ENCODE data around the gene SH2D6.
"Not testable (repeated sequence)": the region's sequence is repeated elsewhere in the genome, so short reads cannot be mapped to it uniquely, and the experiment has no call there.

SH2D6 gene

GRCh38 chr2:85476624-85477023 lies 58.1 kb downstream of the SH2D6 start:
- no peak overlapping the region for H3K9ac ChIP-seq (ENCODE audit: low read length)
- no peaks in the 10 kb centered on the region for H3K36me3 ChIP-seq (ENCODE audit: control insufficient read depth, insufficient read depth, low read length)
- no peak overlapping the region for H3K4me3 ChIP-seq (ENCODE audit: low read length)
- H2BK120ac ChIP-seq (ENCODE audit: low read depth, low read length): no peak overlapping the region
- no peaks in the 10 kb centered on the region for H3K27me3 ChIP-seq (ENCODE audit: insufficient read depth, low read length, poor library complexity)
- H3K27ac ChIP-seq (ENCODE audit: low read depth, low read length): no peak overlapping the region
- no CpG with 5 or more reads among the region's 1 CpG for WGBS (ENCODE audit: extremely low coverage, insufficient coverage, low lambda C conversion rate)
- H3K23ac ChIP-seq (ENCODE audit: low read length): no peak overlapping the region
- H3K4me2 ChIP-seq (ENCODE audit: low read length): no peak overlapping the region
- H4K8ac ChIP-seq (ENCODE audit: low read depth, low read length): no peak overlapping the region
- no peak overlapping the region for H3K4ac ChIP-seq (ENCODE audit: low read depth, low read length)
- H2AK5ac ChIP-seq (ENCODE audit: low read length): no peak overlapping the region
- no peak overlapping the region for H3K18ac ChIP-seq (ENCODE audit: low read length)
- no peak for DNase-seq
- no peak overlapping the region for H3K56ac ChIP-seq (ENCODE audit: low read length)
- H3K79me2 ChIP-seq (ENCODE audit: control insufficient read depth, insufficient read depth, low read length): no peaks in the 10 kb centered on the region
- no peak overlapping the region for H2BK15ac ChIP-seq (replicated peaks; ENCODE audit: low read depth)
- no peaks in the 10 kb centered on the region for H3K79me1 ChIP-seq (ENCODE audit: low read length)
- H4K5ac ChIP-seq (ENCODE audit: low read length): no peak overlapping the region
- H3K4me1 ChIP-seq (ENCODE audit: control insufficient read depth, low read depth, low read length): no peaks in the 10 kb centered on the region
- H2BK5ac ChIP-seq (ENCODE audit: low read length): no peak overlapping the region

- H3K27ac ChIP-seq (ENCODE audit: low read depth, low read length): no peak overlapping the region
- H3K27me3 ChIP-seq (ENCODE audit: insufficient read depth, low read length, poor library complexity): no peaks in the 10 kb centered on the region
- H3K36me3 ChIP-seq (ENCODE audit: control insufficient read depth, insufficient read depth, low read length): no peaks in the 10 kb centered on the region
- H4K8ac ChIP-seq (ENCODE audit: low read depth, low read length): no peak overlapping the region
- H2AK5ac ChIP-seq (ENCODE audit: low read length): no peak overlapping the region
- no peaks in the 10 kb centered on the region for H3K79me1 ChIP-seq (ENCODE audit: low read length)
- no peak overlapping the region for H2BK120ac ChIP-seq (ENCODE audit: low read depth, low read length)
- H3K4me2 ChIP-seq (ENCODE audit: low read length): no peak overlapping the region
- H4K5ac ChIP-seq (ENCODE audit: low read length): no peak overlapping the region
- no peaks in the 10 kb centered on the region for H3K79me2 ChIP-seq (ENCODE audit: control insufficient read depth, insufficient read depth, low read length)
- no peak overlapping the region for H3K9ac ChIP-seq (ENCODE audit: low read length)
- H2BK15ac ChIP-seq (replicated peaks; ENCODE audit: low read depth): no peak overlapping the region
- no peak for DNase-seq
- no peaks in the 10 kb centered on the region for H3K4me1 ChIP-seq (ENCODE audit: control insufficient read depth, low read depth, low read length)
- no peak overlapping the region for H2BK5ac ChIP-seq (ENCODE audit: low read length)
- H3K23ac ChIP-seq (ENCODE audit: low read length): no peak overlapping the region
- no peak overlapping the region for H3K56ac ChIP-seq (ENCODE audit: low read length)
- no peak overlapping the region for H3K4me3 ChIP-seq (ENCODE audit: low read length)
- WGBS (ENCODE audit: extremely low coverage, insufficient coverage, low lambda C conversion rate): no CpG with 5 or more reads among the region's 2 CpGs
- H3K4ac ChIP-seq (ENCODE audit: low read depth, low read length): no peak overlapping the region
- H3K18ac ChIP-seq (ENCODE audit: low read length): no peak overlapping the region
Measured at GRCh38 chr2:85477884-85478283, 59.4 kb downstream of the SH2D6 start.

GRCh38 chr2:85481818-85482777 lies 63.6 kb downstream of the SH2D6 start:
- H3K27ac ChIP-seq (ENCODE audit: low read depth, low read length): no peak overlapping the region
- WGBS (ENCODE audit: extremely low coverage, insufficient coverage, low lambda C conversion rate): no CpG with 5 or more reads among the region's 13 CpGs
- no peak overlapping the region for H3K9ac ChIP-seq (ENCODE audit: low read length)
- no peaks in the 10 kb centered on the region for H3K27me3 ChIP-seq (ENCODE audit: insufficient read depth, low read length, poor library complexity)
- no peak overlapping the region for H2BK5ac ChIP-seq (ENCODE audit: low read length)
- DNase-seq: no peak
- H4K5ac ChIP-seq (ENCODE audit: low read length): no peak overlapping the region
- no peaks in the 10 kb centered on the region for H3K79me1 ChIP-seq (ENCODE audit: low read length)
- no peaks in the 10 kb centered on the region for H3K36me3 ChIP-seq (ENCODE audit: control insufficient read depth, insufficient read depth, low read length)
- no peak overlapping the region for H3K56ac ChIP-seq (ENCODE audit: low read length)
- no peak overlapping the region for H2BK120ac ChIP-seq (ENCODE audit: low read depth, low read length)
- H2BK15ac ChIP-seq (replicated peaks; ENCODE audit: low read depth): no peak overlapping the region
- no peak overlapping the region for H3K18ac ChIP-seq (ENCODE audit: low read length)
- H3K4me2 ChIP-seq (ENCODE audit: low read length): no peak overlapping the region
- no peaks in the 10 kb centered on the region for H3K4me1 ChIP-seq (ENCODE audit: control insufficient read depth, low read depth, low read length)
- H3K4ac ChIP-seq (ENCODE audit: low read depth, low read length): no peak overlapping the region
- H3K4me3 ChIP-seq (ENCODE audit: low read length): no peak overlapping the region
- no peak overlapping the region for H4K8ac ChIP-seq (ENCODE audit: low read depth, low read length)
- H3K23ac ChIP-seq (ENCODE audit: low read length): no peak overlapping the region
- no peaks in the 10 kb centered on the region for H3K79me2 ChIP-seq (ENCODE audit: control insufficient read depth, insufficient read depth, low read length)
- no peak overlapping the region for H2AK5ac ChIP-seq (ENCODE audit: low read length)

- H3K27ac ChIP-seq (ENCODE audit: low read depth, low read length): not testable (repeated sequence)
Measured at GRCh38 chr2:85484615-85485014, 66.1 kb downstream of the SH2D6 start.

DNA sequence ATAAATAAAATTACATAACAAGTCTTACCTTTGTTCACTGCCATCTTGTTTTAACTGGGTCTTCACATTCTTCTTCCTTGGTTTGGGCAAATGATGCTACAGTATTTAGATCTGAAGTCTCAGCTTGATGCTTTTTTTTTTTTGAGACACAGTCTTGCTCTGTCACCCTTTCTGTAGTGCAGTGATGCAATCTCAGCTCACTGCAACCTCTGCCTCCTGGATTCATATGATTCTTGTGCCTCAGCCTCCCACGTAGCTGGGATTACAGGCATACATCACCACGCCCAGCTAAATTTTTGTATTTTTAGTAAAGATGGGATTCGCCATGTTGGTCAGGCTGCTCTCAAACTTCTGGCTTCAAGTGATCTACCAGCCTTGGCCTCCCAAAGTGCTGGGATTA lies 67.3 kb downstream of the SH2D6 start:
- no peak overlapping the region for H2BK120ac ChIP-seq (ENCODE audit: low read depth, low read length)
- no peak overlapping the region for H3K9ac ChIP-seq (ENCODE audit: low read length)
- H3K27ac ChIP-seq (ENCODE audit: low read depth, low read length): no peak overlapping the region
- H3K56ac ChIP-seq (ENCODE audit: low read length): no peak overlapping the region
- no peak overlapping the region for H3K4me3 ChIP-seq (ENCODE audit: low read length)
- no peak overlapping the region for H4K5ac ChIP-seq (ENCODE audit: low read length)
- no peaks in the 10 kb centered on the region for H3K27me3 ChIP-seq (ENCODE audit: insufficient read depth, low read length, poor library complexity)
- H3K23ac ChIP-seq (ENCODE audit: low read length): no peak overlapping the region
- H4K8ac ChIP-seq (ENCODE audit: low read depth, low read length): no peak overlapping the region
- no peak overlapping the region for H3K4me2 ChIP-seq (ENCODE audit: low read length)
- DNase-seq: no peak
- H3K36me3 ChIP-seq (ENCODE audit: control insufficient read depth, insufficient read depth, low read length): no peaks in the 10 kb centered on the region
- H3K4me1 ChIP-seq (ENCODE audit: control insufficient read depth, low read depth, low read length): no peaks in the 10 kb centered on the region
- H3K18ac ChIP-seq (ENCODE audit: low read length): no peak overlapping the region
- H2BK5ac ChIP-seq (ENCODE audit: low read length): no peak overlapping the region
- no CpG with 5 or more reads among the region's 3 CpGs for WGBS (ENCODE audit: extremely low coverage, insufficient coverage, low lambda C conversion rate)
- H3K4ac ChIP-seq (ENCODE audit: low read depth, low read length): no peak overlapping the region
- no peak overlapping the region for H2AK5ac ChIP-seq (ENCODE audit: low read length)
- no peak overlapping the region for H2BK15ac ChIP-seq (replicated peaks; ENCODE audit: low read depth)
- no peaks in the 10 kb centered on the region for H3K79me1 ChIP-seq (ENCODE audit: low read length)
- no peaks in the 10 kb centered on the region for H3K79me2 ChIP-seq (ENCODE audit: control insufficient read depth, insufficient read depth, low read length)

More at GRCh38 chr2:85484615-85485014, 66.1 kb downstream of the SH2D6 start:
- H3K4ac ChIP-seq (ENCODE audit: low read depth, low read length); H3K4me2 ChIP-seq (ENCODE audit: low read length); H4K8ac ChIP-seq (ENCODE audit: low read depth, low read length); H2BK15ac ChIP-seq (replicated peaks; ENCODE audit: low read depth); H4K5ac ChIP-seq (ENCODE audit: low read length); H3K4me1 ChIP-seq (ENCODE audit: control insufficient read depth, low read depth, low read length); H3K18ac ChIP-seq (ENCODE audit: low read length); H2BK120ac ChIP-seq (ENCODE audit: low read depth, low read length); DNase-seq; H3K56ac ChIP-seq (ENCODE audit: low read length); H3K36me3 ChIP-seq (ENCODE audit: control insufficient read depth, insufficient read depth, low read length); H3K27me3 ChIP-seq (ENCODE audit: insufficient read depth, low read length, poor library complexity); H3K9ac ChIP-seq (ENCODE audit: low read length); H3K23ac ChIP-seq (ENCODE audit: low read length); H2BK5ac ChIP-seq (ENCODE audit: low read length); H3K79me2 ChIP-seq (ENCODE audit: control insufficient read depth, insufficient read depth, low read length); H3K4me3 ChIP-seq (ENCODE audit: low read length); H3K79me1 ChIP-seq (ENCODE audit: low read length); H2AK5ac ChIP-seq (ENCODE audit: low read length): not testable (repeated sequence)
- no CpG with 5 or more reads among the region's 2 CpGs for WGBS (ENCODE audit: extremely low coverage, insufficient coverage, low lambda C conversion rate)

Data from mesendoderm (in vitro differentiated cells).